Spleen (tissue), 7 donors: ENCODE results near the gene MME.

Experiments
- POLR2A ChIP-seq, 3 donors: fragments of 450-650 bp; IDR thresholded peaks; one replicate each; pipeline ENCODE4 v1.5.1; 2017; ENCODE audit warnings: antibody characterized with exemption in 3 of 3, mild to moderate bottlenecking in 1 of 3
- POLR2AphosphoS5 ChIP-seq, 3 donors: sonication (generic); formaldehyde crosslinking; IDR thresholded peaks; one replicate each; pipeline ENCODE4 v1.5.1; 2017; ENCODE audit warnings: antibody characterized with exemption in 3 of 3
- TF ChIP-seq, protein P1 (sequence below), 11 experiments: fragments of 200-600 bp in 7 of 11; fragments of 450-650 bp in 4 of 11; sonication (generic) in 4 of 11; IDR thresholded peaks in 8 of 11; conservative IDR thresholded peaks in 3 of 11; 1 replicate in 7 of 11; 2 replicates in 4 of 11; pipeline versions ENCODE4 v1.4.0 to v1.8.0; 2016 to 2021; ENCODE audit warnings: antibody characterized with exemption in 11 of 11, inconsistent platforms in 4 of 11, mild to moderate bottlenecking in 1 of 11
- donor health status: DM: no; HTN: no; CAD: no; lungs with moderate emphysema.
- donor health status: DM: no; HTN: no; CAD: no.
- donor health status: DM: no; HTN: no; CAD: no.

DNA sequence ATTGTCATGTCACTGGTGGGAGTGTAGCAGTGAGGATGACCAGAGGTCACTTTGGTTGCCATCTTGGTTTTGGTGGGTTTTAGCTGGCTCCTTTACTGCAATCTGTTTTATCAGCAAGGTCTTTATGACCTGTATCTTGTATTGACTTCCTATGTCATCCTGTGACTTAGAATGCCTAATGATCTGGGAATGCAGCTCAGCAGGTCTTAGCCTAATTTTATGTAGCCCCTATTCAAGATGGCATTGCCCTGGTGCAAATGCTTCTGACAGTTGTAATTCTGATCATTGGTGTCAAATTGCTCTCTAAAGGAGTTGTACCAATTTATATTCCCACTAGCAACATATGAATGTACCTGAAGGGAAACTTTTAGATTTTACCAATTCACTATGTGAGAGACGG lies 139.0 kb downstream of the MME start:
- TF ChIP-seq POLR2A (IDR thresholded peaks at IDR 0.05): no peak
- TF ChIP-seq, protein P1, sequence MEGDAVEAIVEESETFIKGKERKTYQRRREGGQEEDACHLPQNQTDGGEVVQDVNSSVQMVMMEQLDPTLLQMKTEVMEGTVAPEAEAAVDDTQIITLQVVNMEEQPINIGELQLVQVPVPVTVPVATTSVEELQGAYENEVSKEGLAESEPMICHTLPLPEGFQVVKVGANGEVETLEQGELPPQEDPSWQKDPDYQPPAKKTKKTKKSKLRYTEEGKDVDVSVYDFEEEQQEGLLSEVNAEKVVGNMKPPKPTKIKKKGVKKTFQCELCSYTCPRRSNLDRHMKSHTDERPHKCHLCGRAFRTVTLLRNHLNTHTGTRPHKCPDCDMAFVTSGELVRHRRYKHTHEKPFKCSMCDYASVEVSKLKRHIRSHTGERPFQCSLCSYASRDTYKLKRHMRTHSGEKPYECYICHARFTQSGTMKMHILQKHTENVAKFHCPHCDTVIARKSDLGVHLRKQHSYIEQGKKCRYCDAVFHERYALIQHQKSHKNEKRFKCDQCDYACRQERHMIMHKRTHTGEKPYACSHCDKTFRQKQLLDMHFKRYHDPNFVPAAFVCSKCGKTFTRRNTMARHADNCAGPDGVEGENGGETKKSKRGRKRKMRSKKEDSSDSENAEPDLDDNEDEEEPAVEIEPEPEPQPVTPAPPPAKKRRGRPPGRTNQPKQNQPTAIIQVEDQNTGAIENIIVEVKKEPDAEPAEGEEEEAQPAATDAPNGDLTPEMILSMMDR (IDR thresholded peaks at IDR 0.05 in 8 of 11, conservative IDR thresholded peaks at IDR 0.05 in 3 of 11): no peak
- TF ChIP-seq POLR2AphosphoS5 (IDR thresholded peaks at IDR 0.05): no peak
